GM23338 (cell line): ENCODE measurements around the gene PRKCI. TPM values are rescaled to one million over a fixed set of nuclear protein-coding genes. Genes with fewer than 3 reads are reported as not detected.

Experiments
- ATAC-seq: fragments of 200-7000 bp; cut with Tn5 transposase; 3 replicates; pipeline ENCODE4 v1.9.1; 2020
- DNase-seq: peaks from one replicate; pipeline ENCODE4 v3.0.0-alpha.2; 2015; ENCODE audit warnings: low spot score
- H2AFZ ChIP-seq: fragments of 200-600 bp; sonication (generic); 2 replicates; pipeline ENCODE4 v1.8.0; 2016; ENCODE audit warnings: antibody characterized with exemption, mild to moderate bottlenecking, moderate library complexity
- H3F3A ChIP-seq: fragments of 200-600 bp; sonication (generic); replicated peaks from 2 replicates; pipeline ENCODE4 v1.8.0; 2017; ENCODE audit warnings: antibody characterized with exemption, mixed run types, low read depth
- H3K27ac ChIP-seq: fragments of 200-600 bp; sonication (generic); 2 replicates; pipeline ENCODE4 v1.6.1; 2016; ENCODE audit warnings: low read depth
- H3K27me3 ChIP-seq: fragments of 200-600 bp; sonication (generic); 2 replicates; pipeline ENCODE4 v1.8.0; 2016; ENCODE audit warnings: mild to moderate bottlenecking, mixed run types, moderate library complexity; ENCODE audit not compliant: insufficient read depth
- H3K36me3 ChIP-seq: fragments of 200-600 bp; sonication (generic); 2 replicates; pipeline ENCODE4 v1.8.0; 2016; ENCODE audit warnings: mild to moderate bottlenecking; ENCODE audit not compliant: insufficient read depth
- H3K4me1 ChIP-seq: fragments of 200-600 bp; sonication (generic); 2 replicates; pipeline ENCODE4 v1.8.0; 2016; ENCODE audit warnings: mild to moderate bottlenecking, moderate library complexity; ENCODE audit not compliant: insufficient read depth
- H3K4me2 ChIP-seq: fragments of 200-600 bp; sonication (generic); 2 replicates; pipeline ENCODE4 v1.7.1; 2017; ENCODE audit warnings: mixed run types
- H3K4me3 ChIP-seq: fragments of 200-600 bp; sonication (generic); 2 replicates; pipeline ENCODE4 v1.6.1; 2016; ENCODE audit warnings: mixed run types
- H3K79me2 ChIP-seq: fragments of 200-600 bp; sonication (generic); replicated peaks from 2 replicates; pipeline ENCODE4 v1.8.0; 2017; ENCODE audit warnings: mild to moderate bottlenecking; ENCODE audit not compliant: insufficient read depth
- H3K9me2 ChIP-seq: fragments of 200-600 bp; sonication (generic); 2 replicates; pipeline ENCODE4 v1.8.0; 2017; ENCODE audit not compliant: insufficient read depth
- H4K20me1 ChIP-seq: fragments of 200-600 bp; sonication (generic); replicated peaks from 2 replicates; pipeline ENCODE4 v1.8.0; 2017; ENCODE audit warnings: mild to moderate bottlenecking; ENCODE audit not compliant: insufficient read depth
- H3K27ac Mint-ChIP-seq: 2 replicates; pipeline ENCODE4 v1.8.0; 2020; ENCODE audit warnings: inconsistent platforms, mild to moderate bottlenecking, moderate library complexity, mixed read lengths
- H3K27me3 Mint-ChIP-seq: 3 replicates; pipeline ENCODE4 v1.8.0; 2022; ENCODE audit warnings: low read depth, mild to moderate bottlenecking, moderate library complexity, mixed read lengths, inconsistent platforms; ENCODE audit not compliant: insufficient read depth, poor library complexity
- H3K36me3 Mint-ChIP-seq: 3 replicates; pipeline ENCODE4 v1.8.0; 2021; ENCODE audit warnings: low read depth, mild to moderate bottlenecking, inconsistent platforms, moderate library complexity, mixed read lengths
- H3K4me1 Mint-ChIP-seq: 3 replicates; pipeline ENCODE4 v1.8.0; 2020; ENCODE audit warnings: mild to moderate bottlenecking, inconsistent platforms, mixed read lengths
- H3K4me3 Mint-ChIP-seq: 3 replicates; pipeline ENCODE4 v1.8.0; 2021; ENCODE audit warnings: moderate library complexity, mild to moderate bottlenecking, inconsistent platforms, mixed read lengths
- H3K9me3 Mint-ChIP-seq: 3 replicates; pipeline ENCODE4 v1.8.0; 2020; ENCODE audit warnings: moderate library complexity, mild to moderate bottlenecking, inconsistent platforms, mixed read lengths
- CREB1 ChIP-seq: fragments of 250-450 bp; sonication (Bioruptor Pico); IDR thresholded peaks from 2 replicates; pipeline ENCODE4 v1.5.0; 2020; ENCODE audit warnings: low read depth, mild to moderate bottlenecking, moderate library complexity
- EZH2 ChIP-seq: fragments of 200-600 bp; sonication (generic); IDR thresholded peaks from one replicate; pipeline ENCODE4 v1.8.0; 2017; ENCODE audit warnings: antibody characterized with exemption, mild to moderate bottlenecking, low read depth; ENCODE audit not compliant: unreplicated experiment
- EZH2phosphoT487 ChIP-seq: fragments of 200-600 bp; sonication (generic); IDR thresholded peaks from one replicate; pipeline ENCODE4 v1.8.1; 2018; ENCODE audit warnings: antibody characterized with exemption; ENCODE audit not compliant: unreplicated experiment
- STAT1 ChIP-seq: IDR thresholded peaks from one replicate; pipeline ENCODE4 v1.6.1; 2016; ENCODE audit warnings: antibody characterized with exemption; ENCODE audit not compliant: unreplicated experiment
- ZNF114 ChIP-seq: fragments of 250-450 bp; sonication (Bioruptor Pico); IDR thresholded peaks from 2 replicates; pipeline ENCODE4 v1.5.0; 2020; ENCODE audit warnings: mild to moderate bottlenecking, moderate library complexity
- ZNF331 ChIP-seq: fragments of 250-450 bp; sonication (Bioruptor Pico); IDR thresholded peaks from 2 replicates; pipeline ENCODE4 v1.5.0; 2020; ENCODE audit warnings: low read depth, mild to moderate bottlenecking, moderate library complexity
- ZNF462 ChIP-seq: fragments of 250-450 bp; sonication (Bioruptor Pico); IDR thresholded peaks from 2 replicates; pipeline ENCODE4 v1.5.0; 2020; ENCODE audit warnings: mild to moderate bottlenecking, moderate library complexity
- polyA plus RNA-seq: library from polyadenylated mRNA; unstranded; fragments of >200 nt; fragmentation: Nextera tagmentation; extraction: Ambion mirVana; gene quantifications from 2 replicates; pipeline ENCODE4 v1.2.1, GENCODE V29; 2016
- total RNA-seq: library from RNA; depleted of rRNA; stranded (reverse); fragments of >200 nt; shearing (Covaris generic); gene quantifications from 2 replicates; pipeline ENCODE4 v1.2.3, GENCODE V29; 2014
- TF ChIP-seq, protein P1 (sequence below), 2 experiments: fragments of 200-600 bp in 1 of 2; sonication (generic) in 1 of 2; conservative IDR thresholded peaks; 2 replicates each; pipeline versions ENCODE4 v1.5.1 to v1.6.1; 2016 to 2017; ENCODE audit warnings: antibody characterized with exemption in 2 of 2, low read depth in 2 of 2, mild to moderate bottlenecking in 2 of 2, moderate library complexity in 1 of 2
- TF ChIP-seq, protein P2 (sequence below): IDR thresholded peaks from one replicate; pipeline ENCODE4 v1.6.1; 2018; ENCODE audit warnings: antibody characterized with exemption; ENCODE audit not compliant: unreplicated experiment

PRKCI gene
- total and polyA plus RNA-seq, 2 experiments from 2014 or later: 58.0 to 119 TPM

DNA sequence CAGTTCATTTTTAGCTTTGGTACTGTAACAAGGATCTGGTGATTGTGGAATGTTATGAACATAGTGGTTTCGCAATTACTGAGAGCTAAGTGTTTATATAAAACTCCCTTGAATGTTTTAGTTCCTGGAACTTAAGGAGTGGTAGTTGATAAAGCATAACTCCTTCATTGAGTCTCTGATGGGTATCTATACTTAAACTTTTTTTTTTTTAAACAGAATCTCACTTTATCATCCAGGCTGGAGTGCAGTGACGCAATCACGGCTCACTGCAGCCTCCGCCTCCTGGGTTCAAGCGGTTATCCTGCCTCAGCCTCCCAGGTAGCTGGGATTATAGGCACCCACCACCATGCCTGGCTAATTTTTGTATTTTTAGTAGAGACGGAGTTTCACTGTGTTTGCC is 11.3 kb downstream of the PRKCI start:
- H4K20me1 ChIP-seq: peaks cover 39% of the 10 kb centered on the region
- no peaks in the 10 kb centered on the region for H3K9me2 ChIP-seq
- H3K79me2 ChIP-seq: peaks cover 77% of the 10 kb centered on the region
- H2AFZ ChIP-seq: no peak overlapping the region
- H3K9me3 Mint-ChIP-seq: no peaks in the 10 kb centered on the region
- TF ChIP-seq, protein P1, sequence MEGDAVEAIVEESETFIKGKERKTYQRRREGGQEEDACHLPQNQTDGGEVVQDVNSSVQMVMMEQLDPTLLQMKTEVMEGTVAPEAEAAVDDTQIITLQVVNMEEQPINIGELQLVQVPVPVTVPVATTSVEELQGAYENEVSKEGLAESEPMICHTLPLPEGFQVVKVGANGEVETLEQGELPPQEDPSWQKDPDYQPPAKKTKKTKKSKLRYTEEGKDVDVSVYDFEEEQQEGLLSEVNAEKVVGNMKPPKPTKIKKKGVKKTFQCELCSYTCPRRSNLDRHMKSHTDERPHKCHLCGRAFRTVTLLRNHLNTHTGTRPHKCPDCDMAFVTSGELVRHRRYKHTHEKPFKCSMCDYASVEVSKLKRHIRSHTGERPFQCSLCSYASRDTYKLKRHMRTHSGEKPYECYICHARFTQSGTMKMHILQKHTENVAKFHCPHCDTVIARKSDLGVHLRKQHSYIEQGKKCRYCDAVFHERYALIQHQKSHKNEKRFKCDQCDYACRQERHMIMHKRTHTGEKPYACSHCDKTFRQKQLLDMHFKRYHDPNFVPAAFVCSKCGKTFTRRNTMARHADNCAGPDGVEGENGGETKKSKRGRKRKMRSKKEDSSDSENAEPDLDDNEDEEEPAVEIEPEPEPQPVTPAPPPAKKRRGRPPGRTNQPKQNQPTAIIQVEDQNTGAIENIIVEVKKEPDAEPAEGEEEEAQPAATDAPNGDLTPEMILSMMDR (conservative IDR thresholded peaks at IDR 0.05; ENCODE audit: low read depth in 2 of 2): no peak
- TF ChIP-seq EZH2 (no peak), ZNF462 (CRISPR knock-in tag) (no peak), CREB1 (CRISPR knock-in tag) (no peak), ZNF331 (CRISPR knock-in tag) (no peak), STAT1 (no peak), EZH2phosphoT487 (no peak), ZNF114 (CRISPR knock-in tag) (no peak)
- TF ChIP-seq, protein P2, sequence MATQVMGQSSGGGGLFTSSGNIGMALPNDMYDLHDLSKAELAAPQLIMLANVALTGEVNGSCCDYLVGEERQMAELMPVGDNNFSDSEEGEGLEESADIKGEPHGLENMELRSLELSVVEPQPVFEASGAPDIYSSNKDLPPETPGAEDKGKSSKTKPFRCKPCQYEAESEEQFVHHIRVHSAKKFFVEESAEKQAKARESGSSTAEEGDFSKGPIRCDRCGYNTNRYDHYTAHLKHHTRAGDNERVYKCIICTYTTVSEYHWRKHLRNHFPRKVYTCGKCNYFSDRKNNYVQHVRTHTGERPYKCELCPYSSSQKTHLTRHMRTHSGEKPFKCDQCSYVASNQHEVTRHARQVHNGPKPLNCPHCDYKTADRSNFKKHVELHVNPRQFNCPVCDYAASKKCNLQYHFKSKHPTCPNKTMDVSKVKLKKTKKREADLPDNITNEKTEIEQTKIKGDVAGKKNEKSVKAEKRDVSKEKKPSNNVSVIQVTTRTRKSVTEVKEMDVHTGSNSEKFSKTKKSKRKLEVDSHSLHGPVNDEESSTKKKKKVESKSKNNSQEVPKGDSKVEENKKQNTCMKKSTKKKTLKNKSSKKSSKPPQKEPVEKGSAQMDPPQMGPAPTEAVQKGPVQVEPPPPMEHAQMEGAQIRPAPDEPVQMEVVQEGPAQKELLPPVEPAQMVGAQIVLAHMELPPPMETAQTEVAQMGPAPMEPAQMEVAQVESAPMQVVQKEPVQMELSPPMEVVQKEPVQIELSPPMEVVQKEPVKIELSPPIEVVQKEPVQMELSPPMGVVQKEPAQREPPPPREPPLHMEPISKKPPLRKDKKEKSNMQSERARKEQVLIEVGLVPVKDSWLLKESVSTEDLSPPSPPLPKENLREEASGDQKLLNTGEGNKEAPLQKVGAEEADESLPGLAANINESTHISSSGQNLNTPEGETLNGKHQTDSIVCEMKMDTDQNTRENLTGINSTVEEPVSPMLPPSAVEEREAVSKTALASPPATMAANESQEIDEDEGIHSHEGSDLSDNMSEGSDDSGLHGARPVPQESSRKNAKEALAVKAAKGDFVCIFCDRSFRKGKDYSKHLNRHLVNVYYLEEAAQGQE: no peak
- H3K27me3 Mint-ChIP-seq: peaks cover 2% of the 10 kb centered on the region
- peaks cover 29% of the 10 kb centered on the region for H3K36me3 Mint-ChIP-seq
- no peak overlapping the region for H3K27ac Mint-ChIP-seq
- H3K4me2 ChIP-seq: no peak overlapping the region
- H3F3A ChIP-seq: no peaks in the 10 kb centered on the region
- no peak overlapping the region for H3K4me3 ChIP-seq
- ATAC-seq (no peak), DNase-seq (no peak)
- H3K27ac ChIP-seq: no peak overlapping the region
- H3K27me3 ChIP-seq: no peaks in the 10 kb centered on the region
- H3K4me1 ChIP-seq: no peaks in the 10 kb centered on the region
- no peak overlapping the region for H3K4me3 Mint-ChIP-seq
- no peaks in the 10 kb centered on the region for H3K4me1 Mint-ChIP-seq
- H3K36me3 ChIP-seq: peaks cover 21% of the 10 kb centered on the region
